ENCODE results near the gene CD44. TPM values are rescaled to one million over a fixed set of nuclear protein-coding genes. Genes with fewer than 3 reads are reported as not detected.

Gene CD44
- total RNA-seq, 4 donors from 2014 or later = 135 to 636 (median 397) TPM

- Histone ChIP-seq H3K4me3 (no peak overlapping the region), H3K27me3 (no peaks in the 10 kb centered on the region), H3K36me3 (no peaks in the 10 kb centered on the region), H3K27ac (no peak overlapping the region), H3K9me3 (no peaks in the 10 kb centered on the region), H3K4me1 (no peaks in the 10 kb centered on the region)
- no peak for TF ChIP-seq CTCF (IDR thresholded peaks at IDR 0.05)
- TF ChIP-seq POLR2A (IDR thresholded peaks at IDR 0.05) = no peak
- no peak for DNase-seq
- intact Hi-C loops (cut with DNase I; ENCODE audit: low total_unique reads) = no loop called here
These were observed 102.1 kb downstream of the CD44 start for GRCh38 chr11:35241083-35241482.

- Histone ChIP-seq H3K4me1 (no peaks in the 10 kb centered on the region), H3K4me3 (no peak overlapping the region), H3K9me3 (no peaks in the 10 kb centered on the region), H3K36me3 (no peaks in the 10 kb centered on the region), H3K27me3 (no peaks in the 10 kb centered on the region), H3K27ac (no peak overlapping the region)
- DNase-seq = no peak
- no peak for TF ChIP-seq CTCF (IDR thresholded peaks at IDR 0.05)
- TF ChIP-seq POLR2A (IDR thresholded peaks at IDR 0.05) = no peak
- intact Hi-C loops (cut with DNase I; ENCODE audit: low total_unique reads) = no loop called here
These were observed 102.6 kb downstream of the CD44 start for GRCh38 chr11:35241531-35241930.

GRCh38 chr11:35242412-35243242 lies 103.7 kb downstream of the CD44 start:
- Histone ChIP-seq H3K36me3 (no peaks in the 10 kb centered on the region), H3K4me3 (no peak overlapping the region), H3K27me3 (no peaks in the 10 kb centered on the region), H3K27ac (peak overlapping the region in 1 of 2 donors; percentile 57), H3K4me1 (peaks cover 0 to 7% of the 10 kb centered on the region in 2 donors), H3K9me3 (no peaks in the 10 kb centered on the region)
- no peak for TF ChIP-seq CTCF (IDR thresholded peaks at IDR 0.05)
- no peak for TF ChIP-seq POLR2A (IDR thresholded peaks at IDR 0.05)
- intact Hi-C loops (cut with DNase I; ENCODE audit: low total_unique reads) = no loop called here
- DNase-seq = no peak

GRCh38 chr11:35243774-35244173 lies 104.8 kb downstream of the CD44 start:
- Histone ChIP-seq H3K4me1 (peaks cover 0 to 10% of the 10 kb centered on the region in 2 donors), H3K27ac (peak overlapping the region in 1 of 2 donors; percentile 93), H3K36me3 (no peaks in the 10 kb centered on the region), H3K27me3 (no peaks in the 10 kb centered on the region), H3K9me3 (no peaks in the 10 kb centered on the region), H3K4me3 (no peak overlapping the region)
- TF ChIP-seq POLR2A (IDR thresholded peaks at IDR 0.05) = no peak
- no peak for TF ChIP-seq CTCF (IDR thresholded peaks at IDR 0.05)
- intact Hi-C loops (cut with DNase I; ENCODE audit: low total_unique reads) = no loop called here
- DNase-seq = no peak

- intact Hi-C loops (cut with DNase I; ENCODE audit: low total_unique reads) = no loop called here
- TF ChIP-seq POLR2A (IDR thresholded peaks at IDR 0.05) = no peak
- TF ChIP-seq CTCF (IDR thresholded peaks at IDR 0.05) = no peak
These were observed 106.1 kb downstream of the CD44 start for GRCh38 chr11:35245056-35245455.

More at GRCh38 chr11:35245056-35245455, 106.1 kb downstream of the CD44 start:
- H3K36me3 ChIP-seq = no peaks in the 10 kb centered on the region
- peaks cover 0 to 10% of the 10 kb centered on the region in 2 donors for H3K4me1 ChIP-seq
- DNase-seq = peak in 1 of 2 donors; percentile 24
- no peak overlapping the region for H3K4me3 ChIP-seq
- H3K9me3 ChIP-seq = no peaks in the 10 kb centered on the region
- peak overlapping the region; percentile 89 to 93 for H3K27ac ChIP-seq
- no peaks in the 10 kb centered on the region for H3K27me3 ChIP-seq

All from uterus (tissue), 4 donors.